SIG-M5 (cell line): ENCODE data around the gene FILIP1.

ENCODE experiments used
- DNase-seq: peaks from one replicate; lab custom pipeline; 2025; lab: John Stamatoyannopoulos, UW

Gene FILIP1

DNA sequence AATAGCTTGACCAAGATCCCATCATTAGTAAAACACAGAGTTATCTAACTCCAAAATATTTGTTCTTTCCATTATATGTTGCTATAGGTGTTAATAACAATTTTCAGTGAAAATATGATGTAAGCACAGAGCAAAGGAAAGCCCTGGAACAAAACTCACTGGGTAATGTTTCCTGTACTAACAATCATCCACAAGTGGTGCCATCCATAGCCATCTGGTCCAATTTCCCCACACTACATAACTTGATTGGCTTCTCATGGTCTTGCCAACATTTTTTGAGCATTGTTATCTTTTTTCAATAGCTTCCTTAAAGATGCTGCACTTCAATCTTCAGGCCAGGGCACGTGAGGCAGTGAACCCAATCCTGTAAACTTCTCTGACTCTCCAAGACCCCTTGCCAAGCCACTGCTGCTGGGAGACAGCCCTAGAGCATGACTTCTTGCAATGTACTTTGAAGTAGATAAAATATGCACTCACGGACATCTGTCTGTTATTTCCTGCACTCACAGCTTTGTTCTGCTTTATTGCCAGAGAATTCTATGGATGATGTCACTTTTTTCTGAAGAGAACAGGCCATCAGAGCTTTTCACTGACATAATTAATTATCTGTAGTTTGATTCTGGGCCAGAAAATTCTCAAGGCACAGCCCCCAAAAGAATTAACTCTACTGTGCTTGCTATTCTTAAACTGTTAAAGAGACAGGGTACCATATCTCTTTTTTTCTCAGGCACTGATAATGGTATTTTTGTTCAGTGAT lies 111.5 kb downstream of the FILIP1 start:
- DNase-seq: no peak

GRCh38 chr6:75379536-75379935 lies 114.1 kb downstream of the FILIP1 start:
- no peak for DNase-seq

- no peak for DNase-seq
These were observed 115.5 kb downstream of the FILIP1 start for GRCh38 chr6:75378101-75378500.

DNA sequence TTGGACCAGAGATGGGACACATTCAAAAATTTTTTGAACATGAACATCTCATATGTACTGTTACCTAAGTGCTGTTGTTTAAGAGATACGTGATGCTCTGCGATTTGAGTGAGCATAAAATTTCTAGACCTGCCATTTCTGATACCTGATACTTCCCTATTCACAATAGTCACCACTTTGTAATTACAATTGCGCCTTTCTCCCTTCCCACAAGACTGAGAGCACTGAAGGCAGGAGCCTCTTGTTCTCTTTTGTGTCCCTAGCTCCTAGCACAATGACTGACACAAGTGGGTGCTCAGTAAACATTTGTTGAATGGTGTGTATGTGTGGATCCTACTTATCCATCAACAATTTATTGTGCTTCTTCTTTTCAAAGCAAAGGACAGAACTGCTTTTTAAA lies 116.2 kb downstream of the FILIP1 start:
- no peak for DNase-seq

DNA sequence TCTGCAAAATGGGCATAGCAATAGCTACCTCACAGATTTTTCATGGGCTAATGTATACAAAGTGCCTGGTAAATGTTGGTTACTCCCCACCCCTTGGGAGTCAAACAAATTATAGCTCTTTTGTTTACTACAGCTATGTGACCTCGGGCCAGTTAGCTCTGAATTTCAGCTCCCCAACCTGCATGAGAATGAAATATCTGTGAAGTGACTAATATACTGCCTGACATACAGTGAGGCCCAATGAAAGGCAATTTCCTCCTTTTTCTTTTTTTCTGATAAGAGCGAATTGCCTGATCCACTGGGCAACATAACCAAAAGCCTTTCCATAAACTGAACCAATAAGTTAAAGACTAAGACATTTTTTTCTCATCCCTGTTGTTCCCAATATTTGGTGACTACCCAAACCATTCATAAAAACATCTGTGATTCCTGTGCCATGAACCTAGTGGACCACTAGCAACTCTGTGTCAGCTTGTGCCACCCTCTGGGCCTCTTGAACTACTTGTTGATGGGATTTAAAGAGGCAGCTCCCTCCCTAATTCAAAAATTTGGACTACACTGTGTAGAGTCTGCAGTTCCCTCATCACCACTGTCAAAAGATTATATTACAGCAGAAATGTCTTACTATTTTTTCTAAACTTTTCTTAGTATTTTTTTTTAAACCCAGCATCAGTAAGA lies 117.1 kb downstream of the FILIP1 start:
- no peak for DNase-seq

GRCh38 chr6:75374961-75375400 lies 118.6 kb downstream of the FILIP1 start:
- DNase-seq: no peak

DNA sequence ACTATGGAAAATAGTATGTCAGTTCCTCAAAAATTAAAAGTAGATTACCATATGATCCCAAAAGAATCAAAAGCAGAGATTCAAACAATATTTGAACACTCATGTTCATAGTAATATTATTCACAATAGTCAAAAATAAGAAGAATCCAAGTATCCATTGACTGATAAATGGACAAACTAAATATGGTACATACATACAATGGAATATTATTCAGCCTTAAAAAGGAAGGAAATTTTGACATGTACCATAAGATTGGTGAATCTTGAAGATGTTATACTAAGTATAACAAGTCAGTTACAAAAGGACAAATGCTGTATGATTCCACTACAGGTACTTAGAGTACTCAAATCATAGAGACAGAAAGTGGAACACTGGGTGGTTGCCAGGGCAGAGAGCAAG lies 120.7 kb downstream of the FILIP1 start:
- DNase-seq: no peak

DNA sequence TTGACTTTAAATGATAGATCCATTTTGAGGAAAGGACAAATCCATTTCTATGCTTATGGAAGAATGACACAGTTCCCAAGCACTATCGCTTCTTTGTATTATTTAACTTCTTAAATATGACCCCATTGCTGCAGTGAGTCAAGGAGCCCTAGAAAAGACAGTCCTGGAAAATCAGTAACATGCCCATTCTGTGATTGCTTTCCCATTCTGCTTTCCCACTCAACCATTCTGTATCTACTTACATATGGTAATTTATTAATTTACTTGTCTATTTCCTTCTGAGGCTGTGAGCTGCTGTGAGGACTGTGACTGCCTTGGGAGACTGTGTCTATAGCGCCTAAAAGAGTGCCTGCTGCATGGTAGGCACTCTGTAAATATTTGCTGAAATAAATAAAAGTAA lies 123.6 kb downstream of the FILIP1 start:
- no peak for DNase-seq

DNA sequence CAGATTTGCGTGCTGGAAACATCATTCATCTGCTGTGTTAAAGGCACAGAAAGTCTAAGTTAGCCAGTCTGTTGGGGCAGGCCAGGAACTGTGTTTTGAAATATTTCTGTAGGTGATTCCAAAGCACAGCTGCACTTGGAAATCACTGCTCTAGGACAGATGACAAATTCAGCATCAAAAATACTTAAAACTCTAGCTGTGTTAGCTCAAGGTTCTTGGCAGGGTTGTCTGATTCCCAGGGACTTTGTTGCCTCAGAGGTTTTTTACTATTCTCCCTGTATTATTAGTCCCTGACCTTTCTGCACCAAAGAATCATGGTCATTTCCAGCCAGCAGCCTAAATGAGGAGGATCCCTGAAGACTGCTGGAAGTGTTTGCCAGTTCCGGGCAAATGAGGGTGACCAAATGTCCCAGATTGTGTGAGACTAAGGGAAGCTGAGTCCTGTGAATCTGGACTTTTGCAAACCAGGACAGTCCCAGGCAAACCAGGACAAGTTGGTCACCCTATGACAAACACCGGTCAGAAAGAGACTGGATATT lies 124.7 kb downstream of the FILIP1 start:
- DNase-seq: no peak

- DNase-seq: no peak
These were observed 125.3 kb downstream of the FILIP1 start for GRCh38 chr6:75368151-75368779.

DNA sequence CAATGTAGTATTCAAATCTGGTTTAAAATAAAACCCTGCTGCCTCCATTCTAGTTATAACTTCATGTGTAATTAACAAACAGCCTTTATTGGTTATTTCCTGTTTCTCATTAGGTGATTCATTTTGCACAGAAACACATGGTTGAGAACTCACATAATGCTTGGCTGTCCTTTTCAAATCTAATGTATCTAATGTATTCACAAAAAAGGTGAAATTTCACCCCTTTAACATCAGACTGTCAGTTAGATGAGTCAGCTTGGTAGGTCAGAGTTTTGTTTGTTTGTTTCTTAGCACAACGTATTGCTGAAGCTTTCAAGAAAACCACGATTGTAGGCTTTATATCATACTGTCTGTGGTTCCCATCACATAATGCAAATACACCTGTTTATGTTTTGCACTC lies 130.3 kb downstream of the FILIP1 start:
- DNase-seq: no peak

- DNase-seq: no peak
These were observed 140.0 kb downstream of the FILIP1 start for GRCh38 chr6:75353644-75354043.

DNA sequence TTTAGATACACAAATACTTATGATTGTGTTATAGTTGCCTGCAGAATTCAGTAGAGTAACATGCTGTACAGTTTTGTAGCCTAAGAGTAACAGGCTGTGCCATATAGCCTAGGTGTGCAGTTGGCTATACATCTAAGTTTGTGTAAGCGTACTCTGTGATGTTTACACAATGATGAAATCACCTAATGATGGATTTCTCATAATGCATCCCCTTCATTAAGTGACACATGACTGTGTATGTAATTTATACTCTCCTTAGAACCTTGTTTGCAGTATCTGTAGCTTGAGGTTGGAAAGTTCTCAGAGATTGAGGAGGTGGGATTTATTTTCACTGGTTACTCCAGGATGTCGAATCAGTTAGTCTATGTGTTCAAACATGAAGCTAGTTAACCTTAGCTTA lies 142.0 kb downstream of the FILIP1 start:
- no peak for DNase-seq

GRCh38 chr6:75350808-75351207 lies 142.8 kb downstream of the FILIP1 start:
- no peak for DNase-seq

DNA sequence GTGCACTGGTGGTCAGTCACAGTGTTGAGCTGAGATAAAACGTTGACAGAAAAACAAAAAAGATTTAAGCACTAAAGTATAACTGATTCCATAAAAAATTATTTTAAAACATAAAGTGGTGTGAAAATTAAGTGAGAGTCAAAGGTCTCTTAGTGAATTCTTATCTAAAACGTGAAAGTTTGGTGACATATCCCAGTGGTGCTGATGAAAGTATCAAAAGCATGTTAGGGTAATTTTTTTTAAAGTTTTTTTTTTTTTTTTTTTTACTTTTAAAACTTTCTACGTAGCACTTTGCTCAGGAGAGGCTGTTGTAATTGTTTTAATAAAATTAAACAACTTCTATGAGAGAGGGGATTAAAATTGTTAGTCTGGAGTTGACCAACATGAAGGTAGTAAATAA lies 143.4 kb downstream of the FILIP1 start:
- DNase-seq: no peak

- no peak for DNase-seq
These were observed 144.2 kb downstream of the FILIP1 start for GRCh38 chr6:75349262-75349984.

DNA sequence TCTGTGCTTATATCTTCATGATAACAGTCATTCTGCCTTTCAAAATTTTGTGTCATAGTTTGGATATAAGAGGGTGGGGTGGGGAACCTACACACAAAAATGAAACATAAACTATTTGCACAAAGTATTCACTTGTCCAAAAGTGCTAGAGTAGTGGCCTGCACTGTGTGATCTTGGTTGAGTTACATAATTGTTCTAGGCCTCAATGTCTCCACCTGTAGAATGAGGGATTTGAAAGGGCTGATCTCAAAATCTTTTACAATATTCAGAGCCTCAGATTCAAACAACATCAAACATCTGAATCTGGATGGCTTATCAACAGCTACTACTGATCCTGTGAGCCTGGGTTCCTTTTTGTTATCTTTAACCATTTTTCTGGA lies 144.7 kb downstream of the FILIP1 start:
- no peak for DNase-seq

- DNase-seq: no peak
These were observed 145.5 kb downstream of the FILIP1 start for GRCh38 chr6:75347898-75348610.

DNA sequence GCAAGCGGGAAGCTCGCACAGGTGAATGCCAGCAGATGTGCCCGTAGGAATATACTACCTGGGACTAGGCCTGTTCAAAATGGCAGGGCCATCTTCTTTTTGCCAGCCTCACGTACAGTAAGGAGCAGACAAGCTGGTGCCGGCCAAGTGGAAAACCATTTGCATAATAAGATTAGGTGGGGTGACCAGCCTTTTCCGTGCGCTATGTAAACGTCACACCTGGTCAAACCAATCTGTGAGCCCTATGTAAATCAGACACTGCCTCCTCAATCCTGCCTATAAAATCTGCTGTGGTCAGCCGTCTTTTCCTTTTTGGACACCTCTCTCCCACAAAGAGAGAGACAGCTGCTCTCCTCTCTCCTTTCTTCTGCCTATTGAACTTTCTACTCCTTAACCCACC lies 148.2 kb downstream of the FILIP1 start:
- no peak for DNase-seq

- DNase-seq: no peak
These were observed 149.1 kb downstream of the FILIP1 start for GRCh38 chr6:75344455-75344854.

GRCh38 chr6:75344021-75344420 lies 149.6 kb downstream of the FILIP1 start:
- no peak for DNase-seq
